ENCODE results near the gene GABRD. TPM values are rescaled to one million over a fixed set of nuclear protein-coding genes. Genes with fewer than 3 reads are reported as not detected.

GABRD gene
- total and polyA plus RNA-seq, 10 of the 15 experiments (the other 5 are each of a cell fraction or from before 2014, with no cell fraction given) = not detected

DNA sequence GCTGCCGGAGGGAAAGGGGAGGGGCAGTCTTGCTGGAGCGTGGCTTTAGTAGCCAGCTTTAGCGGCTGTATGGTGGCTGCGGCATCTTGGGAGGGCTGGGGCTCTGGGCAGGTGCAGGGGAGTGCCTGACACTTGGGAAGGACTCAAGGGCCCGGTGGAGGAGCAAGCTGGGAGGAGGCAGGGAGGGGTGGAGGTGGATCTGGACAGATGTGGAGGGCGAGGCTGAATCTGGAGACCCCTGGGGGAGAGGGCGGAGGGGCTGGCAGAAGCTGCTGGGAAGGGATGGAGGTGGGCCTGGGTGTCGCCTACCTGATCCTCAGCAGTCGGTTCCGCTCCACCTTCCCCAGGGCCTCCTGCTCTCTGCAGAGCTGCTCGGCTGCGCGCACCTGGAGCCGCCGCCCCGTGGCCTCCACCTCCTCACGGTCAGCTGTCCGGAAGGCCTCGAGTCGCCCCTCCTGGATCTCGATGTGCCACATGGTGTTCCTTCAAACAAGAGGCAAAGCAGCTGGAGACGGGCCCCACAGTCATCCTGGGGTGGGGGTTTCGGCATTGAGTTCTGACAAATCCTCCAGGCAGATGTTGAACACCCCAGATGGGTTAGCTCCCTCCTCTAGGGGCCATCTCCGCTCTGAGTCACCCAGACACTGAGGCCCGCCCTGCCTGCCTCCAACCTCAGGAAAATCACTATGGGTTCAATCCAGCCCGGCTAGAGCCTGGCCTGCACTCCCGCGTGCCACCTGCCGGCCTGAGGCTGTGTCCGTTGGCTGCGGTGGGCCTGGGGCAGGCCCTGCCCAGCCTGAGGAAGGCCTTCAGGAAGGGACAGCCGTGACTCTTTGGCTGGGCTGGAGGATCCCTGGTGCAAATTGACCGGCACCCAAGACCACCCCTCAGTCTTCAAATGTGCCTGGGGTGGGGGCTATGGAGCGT, 45.2 kb upstream of the GABRD start:
- 47% methylated on average over 33 of the region's 34 CpGs for WGBS (ENCODE audit: insufficient coverage, insufficient replicate concordance, low lambda C conversion rate, missing lambda C conversion rate)
- Histone ChIP-seq H3K4me1 (ENCODE audit: control insufficient read depth, insufficient read depth, low read length) (no peaks in the 10 kb centered on the region), H3K9ac (ENCODE audit: control insufficient read depth, insufficient read depth, low read length) (no peak overlapping the region), H4K20me1 (ENCODE audit: control insufficient read depth, insufficient read depth) (no peaks in the 10 kb centered on the region), H3K4me3 (no peak overlapping the region), H2AFZ (ENCODE audit: control insufficient read depth, low read depth, low read length) (no peak overlapping the region), H3K9me3 (replicated peaks; ENCODE audit: control insufficient read depth, insufficient read depth, low read length) (no peaks in the 10 kb centered on the region; the same call in 2 of the 3 replicates), H3K4me2 (ENCODE audit: control insufficient read depth, insufficient read depth) (no peak overlapping the region), H3K27me3 (replicated peaks in 1 of 2; ENCODE audit: control insufficient read depth in 2 of 2, insufficient read depth in 2 of 2, low read length in 1 of 2) (no peaks in the 10 kb centered on the region), H3K27ac (ENCODE audit: control insufficient read depth, insufficient read depth) (no peak overlapping the region), H3K36me3 (ENCODE audit: control insufficient read depth in 2 of 2, insufficient read depth in 2 of 2, low read length in 1 of 2) (no peaks in the 10 kb centered on the region), H3K79me2 (ENCODE audit: control insufficient read depth, insufficient read depth, low read length) (no peaks in the 10 kb centered on the region)
- SMC1A ChIA-PET (ENCODE audit: uncharacterized antibody, unreplicated experiment) = no interaction called here
- in situ Hi-C loops (cut with MboI) = loop anchor here (25.0 kb wide), 1 partner anchor 813 kb away; no protein-coding TSS in a partner anchor
- POLR2A ChIA-PET = no interaction called here
- RAD21 ChIA-PET (ENCODE audit: unreplicated experiment) = no interaction called here
- FAIRE-seq (no peak), DNase-seq (ENCODE audit: low read depth, low spot score) (no peak), ATAC-seq (no peak)
- CTCF ChIA-PET = no interaction called here
- no TSS peak for BruUV-seq (replicated peaks)
- intact Hi-C loops (cut with micrococcal nuclease; ENCODE audit: unreplicated experiment) = no loop called here
- TF ChIP-seq, protein P1, sequence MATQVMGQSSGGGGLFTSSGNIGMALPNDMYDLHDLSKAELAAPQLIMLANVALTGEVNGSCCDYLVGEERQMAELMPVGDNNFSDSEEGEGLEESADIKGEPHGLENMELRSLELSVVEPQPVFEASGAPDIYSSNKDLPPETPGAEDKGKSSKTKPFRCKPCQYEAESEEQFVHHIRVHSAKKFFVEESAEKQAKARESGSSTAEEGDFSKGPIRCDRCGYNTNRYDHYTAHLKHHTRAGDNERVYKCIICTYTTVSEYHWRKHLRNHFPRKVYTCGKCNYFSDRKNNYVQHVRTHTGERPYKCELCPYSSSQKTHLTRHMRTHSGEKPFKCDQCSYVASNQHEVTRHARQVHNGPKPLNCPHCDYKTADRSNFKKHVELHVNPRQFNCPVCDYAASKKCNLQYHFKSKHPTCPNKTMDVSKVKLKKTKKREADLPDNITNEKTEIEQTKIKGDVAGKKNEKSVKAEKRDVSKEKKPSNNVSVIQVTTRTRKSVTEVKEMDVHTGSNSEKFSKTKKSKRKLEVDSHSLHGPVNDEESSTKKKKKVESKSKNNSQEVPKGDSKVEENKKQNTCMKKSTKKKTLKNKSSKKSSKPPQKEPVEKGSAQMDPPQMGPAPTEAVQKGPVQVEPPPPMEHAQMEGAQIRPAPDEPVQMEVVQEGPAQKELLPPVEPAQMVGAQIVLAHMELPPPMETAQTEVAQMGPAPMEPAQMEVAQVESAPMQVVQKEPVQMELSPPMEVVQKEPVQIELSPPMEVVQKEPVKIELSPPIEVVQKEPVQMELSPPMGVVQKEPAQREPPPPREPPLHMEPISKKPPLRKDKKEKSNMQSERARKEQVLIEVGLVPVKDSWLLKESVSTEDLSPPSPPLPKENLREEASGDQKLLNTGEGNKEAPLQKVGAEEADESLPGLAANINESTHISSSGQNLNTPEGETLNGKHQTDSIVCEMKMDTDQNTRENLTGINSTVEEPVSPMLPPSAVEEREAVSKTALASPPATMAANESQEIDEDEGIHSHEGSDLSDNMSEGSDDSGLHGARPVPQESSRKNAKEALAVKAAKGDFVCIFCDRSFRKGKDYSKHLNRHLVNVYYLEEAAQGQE (IDR thresholded peaks at IDR 0.05; ENCODE audit: low read depth, low read length) = no peak
- no peak for TF ChIP-seq MXI1 (IDR thresholded peaks at IDR 0.05; ENCODE audit: low read depth, low read length)
- no peak for TF ChIP-seq PAX5 (IDR thresholded peaks at IDR 0.05; ENCODE audit: borderline replicate concordance, low read depth, low read length)
- no peak for TF ChIP-seq FOXM1 (IDR thresholded peaks at IDR 0.05; ENCODE audit: low read depth, low read length)
- TF ChIP-seq, protein P2, sequence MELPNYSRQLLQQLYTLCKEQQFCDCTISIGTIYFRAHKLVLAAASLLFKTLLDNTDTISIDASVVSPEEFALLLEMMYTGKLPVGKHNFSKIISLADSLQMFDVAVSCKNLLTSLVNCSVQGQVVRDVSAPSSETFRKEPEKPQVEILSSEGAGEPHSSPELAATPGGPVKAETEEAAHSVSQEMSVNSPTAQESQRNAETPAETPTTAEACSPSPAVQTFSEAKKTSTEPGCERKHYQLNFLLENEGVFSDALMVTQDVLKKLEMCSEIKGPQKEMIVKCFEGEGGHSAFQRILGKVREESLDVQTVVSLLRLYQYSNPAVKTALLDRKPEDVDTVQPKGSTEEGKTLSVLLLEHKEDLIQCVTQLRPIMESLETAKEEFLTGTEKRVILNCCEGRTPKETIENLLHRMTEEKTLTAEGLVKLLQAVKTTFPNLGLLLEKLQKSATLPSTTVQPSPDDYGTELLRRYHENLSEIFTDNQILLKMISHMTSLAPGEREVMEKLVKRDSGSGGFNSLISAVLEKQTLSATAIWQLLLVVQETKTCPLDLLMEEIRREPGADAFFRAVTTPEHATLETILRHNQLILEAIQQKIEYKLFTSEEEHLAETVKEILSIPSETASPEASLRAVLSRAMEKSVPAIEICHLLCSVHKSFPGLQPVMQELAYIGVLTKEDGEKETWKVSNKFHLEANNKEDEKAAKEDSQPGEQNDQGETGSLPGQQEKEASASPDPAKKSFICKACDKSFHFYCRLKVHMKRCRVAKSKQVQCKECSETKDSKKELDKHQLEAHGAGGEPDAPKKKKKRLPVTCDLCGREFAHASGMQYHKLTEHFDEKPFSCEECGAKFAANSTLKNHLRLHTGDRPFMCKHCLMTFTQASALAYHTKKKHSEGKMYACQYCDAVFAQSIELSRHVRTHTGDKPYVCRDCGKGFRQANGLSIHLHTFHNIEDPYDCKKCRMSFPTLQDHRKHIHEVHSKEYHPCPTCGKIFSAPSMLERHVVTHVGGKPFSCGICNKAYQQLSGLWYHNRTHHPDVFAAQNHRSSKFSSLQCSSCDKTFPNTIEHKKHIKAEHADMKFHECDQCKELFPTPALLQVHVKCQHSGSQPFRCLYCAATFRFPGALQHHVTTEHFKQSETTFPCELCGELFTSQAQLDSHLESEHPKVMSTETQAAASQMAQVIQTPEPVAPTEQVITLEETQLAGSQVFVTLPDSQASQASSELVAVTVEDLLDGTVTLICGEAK (IDR thresholded peaks at IDR 0.05; ENCODE audit: borderline replicate concordance) = no peak
- no peak for TF ChIP-seq SUPT20H (IDR thresholded peaks at IDR 0.05; ENCODE audit: borderline replicate concordance, control insufficient read depth, low read depth, low read length)
- TF ChIP-seq SIX5 (IDR thresholded peaks at IDR 0.05; ENCODE audit: low read depth, low read length, severe bottlenecking) = no peak
- TF ChIP-seq, protein P3, sequence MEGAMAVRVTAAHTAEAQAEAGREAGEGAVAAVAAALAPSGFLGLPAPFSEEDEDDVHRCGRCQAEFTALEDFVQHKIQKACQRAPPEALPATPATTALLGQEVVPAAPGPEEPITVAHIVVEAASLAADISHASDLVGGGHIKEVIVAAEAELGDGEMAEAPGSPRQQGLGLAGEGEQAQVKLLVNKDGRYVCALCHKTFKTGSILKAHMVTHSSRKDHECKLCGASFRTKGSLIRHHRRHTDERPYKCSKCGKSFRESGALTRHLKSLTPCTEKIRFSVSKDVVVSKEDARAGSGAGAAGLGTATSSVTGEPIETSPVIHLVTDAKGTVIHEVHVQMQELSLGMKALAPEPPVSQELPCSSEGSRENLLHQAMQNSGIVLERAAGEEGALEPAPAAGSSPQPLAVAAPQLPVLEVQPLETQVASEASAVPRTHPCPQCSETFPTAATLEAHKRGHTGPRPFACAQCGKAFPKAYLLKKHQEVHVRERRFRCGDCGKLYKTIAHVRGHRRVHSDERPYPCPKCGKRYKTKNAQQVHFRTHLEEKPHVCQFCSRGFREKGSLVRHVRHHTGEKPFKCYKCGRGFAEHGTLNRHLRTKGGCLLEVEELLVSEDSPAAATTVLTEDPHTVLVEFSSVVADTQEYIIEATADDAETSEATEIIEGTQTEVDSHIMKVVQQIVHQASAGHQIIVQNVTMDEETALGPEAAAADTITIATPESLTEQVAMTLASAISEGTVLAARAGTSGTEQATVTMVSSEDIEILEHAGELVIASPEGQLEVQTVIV (IDR thresholded peaks at IDR 0.05; ENCODE audit: borderline replicate concordance, partially characterized antibody) = no peak
- no peak for TF ChIP-seq BRCA1 (IDR thresholded peaks at IDR 0.05; ENCODE audit: low read depth, low read length)
- no peak for TF ChIP-seq SREBF1 (IDR thresholded peaks at IDR 0.05; ENCODE audit: low read length)

All from GM12878 (cell line).